Stimulated activated CD4-positive, alpha-beta T cell treated with anti-CD3 and anti-CD28 coated beads, Interleukin-15, amount 100 ng/mL, for 24 hours (primary cell): Measurements from ENCODE around the gene FARS2.

Experiments
- DNase-seq: peaks from one replicate; pipeline ENCODE4 v3.0.0-alpha.2; 2020

FARS2 gene

DNA sequence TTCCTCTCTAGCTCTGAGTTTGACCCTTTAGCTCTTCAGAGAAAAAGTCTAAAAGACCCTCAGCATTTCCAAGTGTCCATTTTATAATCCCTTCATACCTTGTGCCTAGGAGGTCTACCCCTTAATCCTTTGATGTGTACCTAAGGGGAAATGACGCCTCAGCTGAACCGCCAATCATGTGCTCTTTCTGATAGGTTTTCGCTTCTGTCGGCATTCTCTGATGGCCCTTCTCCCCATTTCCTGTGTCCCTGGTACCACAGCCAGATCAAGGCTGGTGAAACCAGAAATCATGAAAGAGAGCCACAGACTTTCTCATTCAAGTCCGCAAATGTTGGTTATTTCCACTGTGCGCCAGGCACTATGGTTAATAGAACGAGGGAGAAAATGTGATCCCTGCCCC lies 333.9 kb downstream of the FARS2 start:
- DNase-seq: no peak

DNA sequence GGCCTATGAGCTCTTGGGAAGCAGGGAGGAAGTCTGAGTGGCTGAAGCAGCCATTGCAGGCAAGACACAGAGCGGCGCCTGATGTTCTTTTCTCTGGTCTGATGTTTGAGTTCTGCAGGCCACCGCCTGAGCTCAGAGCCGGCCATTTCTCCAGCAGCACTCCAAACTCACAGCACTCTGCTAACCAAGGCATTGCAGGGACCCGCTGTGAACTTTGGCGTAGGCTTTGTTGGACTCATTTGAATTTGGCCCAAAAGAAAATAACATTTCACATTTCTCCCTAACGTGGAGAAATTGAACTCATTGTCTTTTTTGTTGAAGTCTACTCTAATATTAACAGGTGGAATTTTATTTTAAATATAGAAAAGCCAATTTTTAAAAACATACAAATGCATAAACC lies 336.1 kb downstream of the FARS2 start:
- DNase-seq: no peak

DNA sequence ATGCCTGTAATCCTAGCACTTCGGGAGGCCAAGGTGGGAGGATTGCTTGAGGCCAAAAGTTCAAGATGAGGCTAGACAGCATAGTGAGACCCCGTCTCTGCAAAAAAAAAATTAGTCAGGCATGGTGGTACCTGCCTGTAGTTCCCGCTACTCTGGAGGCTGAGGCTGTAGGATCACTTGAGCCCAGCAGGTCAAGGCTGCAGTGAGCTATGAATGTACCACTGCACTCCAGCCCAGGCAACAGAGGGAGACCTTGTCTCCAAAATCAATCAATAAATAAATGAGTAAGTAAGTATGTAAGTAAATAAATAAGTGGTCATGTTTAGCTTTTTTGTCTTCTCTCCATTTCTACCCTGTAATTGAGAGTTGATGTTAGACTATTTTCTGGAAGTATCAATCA lies 336.8 kb downstream of the FARS2 start:
- DNase-seq: no peak

DNA sequence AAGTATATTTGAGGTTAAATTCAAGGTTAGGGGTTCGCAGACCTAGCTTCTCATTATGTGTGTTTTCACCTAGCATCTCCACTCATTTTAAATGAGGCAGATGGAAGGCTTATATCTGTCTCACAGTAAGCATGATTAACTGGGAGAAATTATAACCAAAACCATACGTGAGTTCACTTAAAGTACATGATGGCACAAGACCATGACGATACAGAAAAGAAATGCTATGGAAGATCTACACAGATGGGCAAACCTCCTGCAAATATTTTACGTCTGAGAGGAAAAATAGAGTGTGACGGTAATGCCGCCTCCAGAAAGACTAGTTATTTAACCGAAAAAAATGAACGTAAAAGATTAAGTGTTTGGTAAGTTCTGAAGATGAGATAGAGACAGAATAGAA lies 337.8 kb downstream of the FARS2 start:
- no peak for DNase-seq

DNA sequence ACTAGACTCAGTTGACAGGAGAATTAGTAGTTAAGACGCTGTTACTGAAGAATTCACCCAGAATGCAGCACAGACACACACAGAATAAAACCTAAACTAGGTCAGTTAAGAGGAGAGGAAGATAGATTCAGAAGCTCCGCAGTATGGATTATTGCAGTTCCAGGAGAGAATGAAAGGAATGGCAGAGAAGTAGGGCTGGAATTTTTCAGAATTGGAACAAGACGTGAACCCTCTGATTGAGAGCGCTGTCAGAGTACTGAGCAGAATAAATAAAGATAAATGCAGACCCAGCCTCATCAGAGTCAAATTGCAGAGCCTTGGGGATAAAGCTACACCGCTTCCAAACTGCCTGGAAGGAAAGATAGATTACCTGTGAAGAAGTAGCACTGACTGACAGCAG lies 344.6 kb downstream of the FARS2 start:
- no peak for DNase-seq

DNA sequence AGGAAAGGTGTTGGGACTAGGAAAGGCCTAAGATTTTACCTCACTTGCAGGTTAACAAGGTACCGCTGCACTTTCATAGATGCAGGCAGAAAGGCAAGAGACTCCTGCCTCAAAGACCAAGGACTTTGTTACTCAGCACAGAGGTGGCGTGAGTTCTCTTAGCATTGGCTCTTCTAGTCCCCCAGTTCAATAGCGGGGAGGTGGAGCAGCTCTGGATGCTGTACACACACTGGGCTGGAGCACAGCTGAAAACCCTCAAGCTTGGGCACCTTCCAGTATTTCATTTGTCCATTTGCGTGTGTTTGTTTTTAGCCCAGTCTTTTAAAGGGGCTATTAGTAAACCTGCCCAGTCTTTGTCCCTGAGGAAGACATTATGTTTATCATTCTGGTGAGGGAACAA lies 345.2 kb downstream of the FARS2 start:
- DNase-seq: no peak

DNA sequence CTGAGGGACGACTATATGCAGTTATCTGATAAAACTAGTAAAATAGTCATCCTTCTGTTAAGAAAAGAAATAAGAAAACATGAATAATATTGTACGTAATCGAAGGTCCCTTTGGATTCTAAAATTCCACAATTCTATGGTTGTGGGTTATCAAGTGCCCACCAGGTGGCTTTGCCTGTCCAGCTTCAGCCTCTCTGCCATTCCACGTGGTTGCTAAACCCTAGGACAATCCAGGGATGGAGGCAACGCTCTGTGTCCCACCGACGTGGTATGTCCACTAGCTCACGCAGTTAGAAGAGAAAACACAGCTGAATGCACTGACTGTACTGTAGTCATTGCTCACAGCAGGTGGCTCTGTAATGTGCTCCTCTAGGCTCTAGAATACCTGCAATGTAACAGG lies 349.3 kb downstream of the FARS2 start:
- no peak for DNase-seq

DNA sequence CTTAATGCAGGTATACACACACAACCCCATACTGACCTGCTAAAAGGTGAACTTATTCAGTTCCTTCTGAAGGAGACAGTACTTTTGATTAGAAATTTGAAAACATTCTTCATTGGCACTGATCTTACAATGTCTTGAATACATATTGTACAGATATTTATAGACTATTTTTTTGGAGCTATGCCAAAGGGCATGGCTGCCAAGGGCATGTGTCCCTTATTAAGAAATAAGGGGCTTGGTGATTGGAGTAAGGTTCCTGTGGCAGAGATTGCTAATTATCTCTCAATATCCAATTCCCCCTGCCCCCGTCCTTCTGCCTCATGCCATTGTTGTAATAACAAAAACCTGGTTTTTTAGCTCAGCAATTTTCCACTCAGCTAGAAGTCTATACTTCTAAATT lies 355.9 kb downstream of the FARS2 start:
- no peak for DNase-seq

DNA sequence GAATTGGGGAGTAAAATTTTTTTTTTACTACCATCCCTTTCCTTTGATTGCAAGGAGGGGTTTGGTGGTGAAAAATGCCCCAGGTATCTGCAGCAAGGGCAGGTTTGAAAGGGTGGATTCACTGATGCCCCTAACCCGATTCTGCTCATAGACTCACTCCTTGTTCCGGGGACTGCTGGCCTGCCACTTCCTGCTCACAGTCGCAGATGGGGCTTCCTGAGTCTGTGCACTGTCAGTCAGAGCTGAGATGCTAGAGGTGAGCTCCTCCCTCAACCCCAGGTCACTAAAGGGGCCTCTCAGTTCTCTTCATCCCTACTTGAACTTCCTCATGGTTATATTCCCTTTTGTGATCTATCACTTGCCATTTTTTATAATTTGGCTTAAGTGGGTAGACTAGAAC lies 357.9 kb downstream of the FARS2 start:
- peak; percentile 36 for DNase-seq

DNA sequence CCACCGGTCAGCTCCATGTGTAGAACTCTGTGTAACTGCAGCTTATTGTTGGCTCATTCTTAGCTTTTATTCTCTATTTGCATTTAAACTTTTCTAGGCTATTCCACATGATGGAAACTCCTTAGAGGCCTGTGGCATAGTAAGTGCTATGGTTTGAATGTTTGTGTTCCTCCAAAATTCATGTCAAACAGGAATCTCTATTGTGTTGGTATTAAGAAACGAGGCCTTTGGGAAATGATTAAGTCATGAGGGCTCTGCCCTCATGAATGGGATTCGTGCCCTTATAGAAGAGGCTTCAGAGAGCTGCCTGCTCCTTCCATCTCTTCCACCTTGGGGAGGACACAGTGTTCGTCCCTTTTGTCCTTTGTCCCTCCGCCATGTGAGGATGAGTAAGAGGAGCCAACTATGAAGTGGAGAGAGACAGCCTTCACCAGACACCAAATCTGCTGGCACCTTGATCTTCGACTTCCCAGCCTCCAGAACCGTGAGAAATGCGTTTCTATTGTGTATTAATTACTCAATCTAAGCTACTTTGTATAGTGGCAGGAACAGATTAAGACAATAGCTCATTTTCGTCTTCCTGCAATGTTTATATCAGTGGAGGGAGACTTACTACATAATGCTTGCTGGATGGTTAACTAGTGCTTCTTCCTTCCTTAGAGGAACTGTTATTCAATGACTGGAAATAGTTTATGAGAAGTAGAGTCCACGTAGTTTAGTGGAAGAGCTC lies 361.1 kb downstream of the FARS2 start:
- DNase-seq: no peak

DNA sequence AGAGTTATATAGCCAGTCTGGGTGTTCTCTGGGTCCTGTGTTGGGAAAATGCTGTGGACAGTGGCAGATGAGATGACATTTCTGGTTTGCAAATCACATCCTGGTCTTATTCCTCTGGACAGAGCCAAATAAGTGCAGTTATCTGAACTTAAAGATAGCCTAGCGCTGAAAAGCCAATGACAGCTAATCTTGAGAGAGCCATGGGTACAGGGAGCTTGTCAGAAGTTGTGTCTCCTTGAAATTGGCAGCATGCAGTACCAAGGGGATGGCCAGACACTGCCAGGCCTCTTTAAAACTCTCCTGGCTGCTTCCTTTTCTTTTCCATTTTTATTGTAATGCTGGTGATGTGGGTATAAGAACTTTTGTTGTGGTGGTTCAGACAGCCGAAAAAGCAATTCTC lies 362.5 kb downstream of the FARS2 start:
- no peak for DNase-seq

DNA sequence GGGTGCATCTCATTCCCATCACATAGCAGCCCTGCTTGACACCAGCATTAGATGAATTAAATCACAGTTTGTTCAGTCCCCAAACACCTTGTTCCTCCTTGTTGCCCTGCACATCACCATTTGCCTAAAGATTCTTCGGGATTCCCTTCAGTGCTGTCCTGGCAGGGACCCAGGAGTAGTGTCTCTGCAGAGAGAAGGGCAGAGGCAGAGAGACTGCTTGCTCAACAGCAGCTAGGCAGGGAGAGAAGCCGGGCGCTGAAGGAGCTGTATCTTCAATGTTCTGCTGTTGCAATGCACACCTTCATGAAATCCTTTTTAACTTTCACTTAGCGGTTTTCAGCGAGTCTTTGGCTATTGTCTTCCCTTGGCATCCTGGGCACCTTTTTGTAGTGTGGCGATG lies 362.9 kb downstream of the FARS2 start:
- DNase-seq: no peak

DNA sequence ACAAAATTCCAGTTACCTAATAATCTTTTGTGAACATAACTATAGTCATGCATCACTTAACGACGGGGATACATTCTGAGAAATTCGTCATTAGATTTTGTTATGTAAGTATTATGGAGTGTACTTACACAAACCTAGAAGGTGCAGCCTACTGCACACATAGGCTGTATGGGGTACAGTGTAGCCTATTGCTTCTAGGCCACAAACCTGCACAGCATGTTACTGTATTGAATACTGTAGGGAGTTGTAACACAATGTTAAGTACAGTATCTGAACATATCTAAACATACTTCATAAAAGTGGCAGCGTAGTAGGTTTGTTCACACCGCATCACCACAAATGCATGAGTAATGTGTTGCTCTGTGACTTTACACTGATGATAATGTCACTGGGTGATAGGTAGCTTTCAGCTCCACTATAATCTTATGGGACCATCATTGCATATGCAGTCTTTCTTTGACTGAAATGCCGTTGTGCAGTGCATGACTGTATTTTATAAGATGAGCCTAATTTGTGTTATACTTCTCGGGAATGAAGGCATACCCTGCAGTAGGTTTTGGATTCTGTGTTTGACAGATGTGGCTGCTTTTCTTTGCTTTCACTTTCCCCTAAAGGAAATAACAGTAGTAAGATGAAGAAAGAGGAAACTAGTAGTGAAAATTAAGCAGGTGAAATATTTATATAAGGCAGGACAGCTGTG lies 365.6 kb downstream of the FARS2 start:
- DNase-seq: peak; percentile 19

DNA sequence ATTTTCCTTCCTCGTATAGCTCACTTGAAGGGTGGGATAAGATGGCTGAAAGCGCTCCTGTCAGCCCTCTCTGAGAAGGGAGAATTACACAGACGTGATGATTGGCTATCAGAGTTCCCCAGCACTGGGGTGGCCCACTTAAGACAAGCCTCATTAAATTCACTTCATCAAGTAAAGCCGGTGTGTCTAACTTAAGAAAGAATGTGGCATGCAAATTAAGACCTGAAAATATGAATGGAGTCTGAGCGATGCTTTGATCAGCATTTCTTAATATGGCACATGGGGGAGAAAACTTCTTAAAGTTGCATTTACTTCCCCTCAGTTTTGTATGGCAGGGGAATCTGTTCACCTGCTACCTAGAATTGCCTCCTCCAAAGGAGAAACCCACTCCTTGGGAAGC lies 369.3 kb downstream of the FARS2 start:
- no peak for DNase-seq

DNA sequence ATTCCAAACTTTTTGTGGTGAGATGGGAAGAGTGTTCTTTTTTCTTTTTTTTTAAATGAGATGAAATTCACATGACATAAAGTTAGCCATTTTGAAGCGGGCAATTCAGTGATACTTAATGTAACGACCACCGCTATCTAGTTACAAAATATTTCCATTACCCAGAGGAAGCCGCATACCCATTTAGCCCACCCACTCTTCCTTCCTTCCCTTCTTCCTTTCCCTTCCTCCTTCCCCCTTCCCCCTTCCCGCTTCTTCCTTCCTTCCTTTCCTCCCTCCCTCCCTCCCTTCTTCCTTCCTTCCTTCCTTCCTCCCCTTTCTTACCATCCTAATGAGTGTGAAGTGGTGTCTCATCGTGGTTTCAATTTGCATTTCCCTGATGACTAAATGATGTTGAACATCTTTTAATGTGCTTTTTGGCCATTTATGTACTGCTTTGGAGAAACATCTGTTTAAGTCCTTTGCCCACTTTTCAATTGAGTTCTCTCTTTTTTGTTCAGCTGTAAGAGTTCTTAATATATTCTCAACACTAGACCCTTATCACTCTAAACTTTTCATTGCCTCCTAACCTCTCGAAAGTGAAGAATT lies 371.1 kb downstream of the FARS2 start:
- DNase-seq: no peak

DNA sequence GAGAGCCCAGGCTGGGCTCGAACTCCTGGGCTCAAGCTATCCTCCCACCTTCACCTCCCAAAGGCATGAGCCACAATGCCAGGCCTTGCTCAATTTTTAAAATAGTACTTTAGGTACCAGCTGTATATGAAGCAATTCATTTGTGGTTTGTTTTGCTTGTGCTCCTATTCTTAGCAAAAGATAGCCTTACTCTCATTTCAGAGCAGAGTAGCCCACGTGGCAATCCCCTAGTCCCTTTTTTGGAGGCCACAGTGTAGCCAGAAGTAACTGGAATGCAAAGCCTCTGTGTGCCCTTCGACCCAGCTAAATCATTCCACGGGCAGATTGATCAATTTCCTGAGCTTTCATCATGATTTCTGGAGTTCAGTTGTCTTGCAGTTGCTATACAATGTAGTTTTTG lies 373.2 kb downstream of the FARS2 start:
- DNase-seq: no peak

DNA sequence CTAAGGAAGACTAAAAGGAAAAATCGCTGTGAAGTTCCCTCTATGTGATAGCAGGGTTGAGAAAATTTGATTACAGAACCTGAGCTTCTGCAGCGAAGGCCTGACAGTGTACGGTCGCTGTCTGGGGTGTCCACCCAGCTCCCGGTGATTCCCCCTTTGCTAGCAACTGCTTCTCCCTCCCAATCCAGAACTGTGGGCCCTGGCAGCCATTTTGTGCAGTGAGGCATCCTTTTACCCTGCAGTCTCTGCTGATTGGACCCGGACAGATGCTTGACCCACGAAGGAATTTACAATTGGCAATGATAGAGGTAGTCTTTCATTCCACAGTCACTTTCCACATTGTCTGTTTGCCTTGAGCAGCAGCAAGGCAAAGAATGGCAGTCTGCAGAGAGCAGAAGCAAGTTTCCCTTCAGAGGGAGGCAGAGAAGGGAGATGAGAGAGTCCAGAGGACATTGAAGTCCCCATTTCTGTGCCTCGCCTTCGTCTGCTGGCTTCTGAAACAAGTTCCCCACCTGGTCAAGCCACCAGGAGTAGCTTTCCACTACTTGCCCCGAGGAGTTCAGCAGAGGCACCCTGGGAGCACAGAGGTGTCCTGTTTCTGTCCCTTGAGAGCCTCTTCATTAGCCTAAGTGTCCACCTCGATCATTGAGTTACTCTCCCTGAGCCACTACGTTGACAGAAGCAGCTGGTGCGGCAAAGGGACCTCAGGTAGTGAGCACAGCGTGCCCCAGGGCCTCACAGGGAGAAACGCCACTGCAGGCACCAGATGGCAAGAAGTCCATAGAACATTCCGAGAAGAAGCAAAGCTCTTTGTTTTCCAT lies 375.1 kb downstream of the FARS2 start:
- no peak for DNase-seq

DNA sequence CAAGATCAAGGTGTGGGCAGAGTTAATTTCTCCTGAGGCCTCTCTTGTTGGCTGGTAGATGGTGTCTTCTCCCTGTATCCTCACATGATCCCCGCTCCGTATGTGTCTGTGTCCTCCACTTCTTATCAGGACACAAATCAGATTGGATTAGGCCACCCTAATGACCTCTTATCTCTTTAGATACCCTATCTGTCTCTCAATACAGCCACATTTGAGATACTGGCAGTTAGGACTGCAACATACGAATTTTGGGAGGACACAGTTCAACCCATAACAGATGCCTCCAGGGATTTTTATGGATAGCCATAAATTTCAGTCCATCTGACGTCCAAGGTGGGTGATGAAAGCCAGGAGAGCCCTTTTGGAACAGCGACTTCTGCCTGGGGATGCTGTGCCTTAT lies 376.4 kb downstream of the FARS2 start:
- DNase-seq: no peak

DNA sequence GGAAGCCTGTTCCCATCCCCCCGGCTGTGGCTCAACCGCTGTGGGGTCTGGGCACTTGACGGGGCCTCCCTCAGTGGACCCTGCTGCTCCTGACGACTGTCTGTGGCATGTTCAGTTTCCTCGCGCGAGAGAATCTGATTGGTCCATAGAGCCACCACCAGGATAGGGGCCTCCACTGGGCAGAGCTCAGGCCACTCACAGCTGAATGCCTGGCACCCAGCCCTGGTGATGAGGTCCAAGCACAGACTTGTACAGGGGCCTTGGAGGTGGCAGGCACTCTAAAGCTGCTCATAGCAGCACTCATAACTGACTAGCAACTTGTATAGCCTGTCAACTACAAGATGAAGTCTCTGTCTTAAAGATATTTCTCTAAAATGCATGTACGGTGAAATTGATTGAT lies 377.4 kb downstream of the FARS2 start:
- no peak for DNase-seq

DNA sequence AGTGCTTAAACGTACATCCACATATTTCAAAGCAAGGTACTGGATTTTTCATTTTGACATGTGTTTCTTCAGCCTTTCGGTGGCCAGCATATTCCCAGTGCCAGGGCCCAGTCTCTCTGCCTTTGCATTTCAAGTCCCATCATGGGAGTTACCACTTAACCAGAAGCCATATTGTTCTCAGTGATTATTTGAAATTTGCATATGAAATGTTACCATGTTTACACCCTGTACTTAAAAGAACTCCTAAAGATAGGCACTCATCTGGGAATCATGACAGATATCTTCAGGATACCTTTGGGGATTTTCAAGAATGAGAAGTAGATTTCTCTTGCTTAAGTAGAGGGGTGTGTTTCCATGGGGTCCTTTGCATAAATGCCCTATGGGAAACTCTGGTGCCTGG lies 377.9 kb downstream of the FARS2 start:
- DNase-seq: no peak

DNA sequence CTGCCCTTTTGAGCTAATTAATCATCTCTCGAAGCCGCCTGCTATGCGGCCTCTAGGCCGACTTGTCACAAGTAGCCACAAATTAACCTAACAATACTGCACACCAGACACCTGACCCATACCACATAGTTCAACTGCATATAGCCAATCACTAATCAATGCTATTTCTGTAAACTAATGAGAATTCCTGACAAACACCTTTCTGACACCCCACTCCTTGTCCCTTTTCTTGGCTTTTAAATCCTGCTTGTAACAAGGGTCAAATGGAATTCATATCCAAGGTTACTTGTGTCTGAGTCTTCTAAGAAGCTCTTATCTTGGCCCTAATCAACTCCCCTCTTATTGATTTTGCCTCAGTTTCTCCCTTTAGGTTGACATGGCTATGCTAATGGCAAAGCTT lies 379.3 kb downstream of the FARS2 start:
- no peak for DNase-seq

DNA sequence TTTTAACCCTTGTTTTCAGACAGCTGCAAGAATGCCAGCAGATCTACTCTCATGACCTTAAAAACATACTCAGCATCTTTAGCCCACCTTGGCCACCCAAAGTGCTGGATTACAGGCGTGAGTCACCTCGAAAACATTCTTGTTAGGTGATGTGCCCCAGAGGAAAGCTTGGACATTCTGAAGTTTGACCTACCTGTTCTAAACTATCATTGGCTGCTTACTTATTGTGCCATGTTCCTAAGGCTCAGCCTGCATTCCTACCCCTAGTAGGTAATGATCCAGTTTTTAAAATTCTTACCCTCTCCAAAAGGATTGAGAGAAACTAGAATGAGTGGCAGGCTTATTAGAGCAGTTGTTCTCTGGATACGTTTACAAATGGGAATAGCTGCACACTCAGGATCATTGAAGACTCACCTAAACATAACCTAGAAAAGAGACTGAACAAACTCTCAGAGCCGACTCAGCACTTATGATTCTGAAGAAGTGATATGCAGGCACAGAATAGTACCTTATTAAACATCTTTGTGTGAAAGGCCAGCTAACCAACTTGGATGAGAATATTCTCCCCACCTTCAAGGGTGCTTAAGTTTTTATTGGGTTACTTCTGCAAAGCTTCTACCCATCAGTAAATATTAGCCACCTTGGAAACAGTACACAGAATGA lies 383.3 kb downstream of the FARS2 start:
- DNase-seq: no peak
